Hematopoietic multipotent progenitor cell treated with erythropoietin and hydrocortisone succinate and interleukin-3 and kit ligand, for 17 days (in vitro differentiated cells): ENCODE data around the gene ARID4B.
"Not testable (repeated sequence)": the region's sequence is repeated elsewhere in the genome, so short reads cannot be mapped to it uniquely, and the experiment has no call there.

Experiments
- DNase-seq: peaks from one replicate; pipeline ENCODE4 v3.0.0-alpha.2; 2015; ENCODE audit warnings: low spot score

Gene ARID4B

GRCh38 chr1:235226933-235227332 is 101.0 kb downstream of the ARID4B start:
- no peak for DNase-seq

GRCh38 chr1:235225299-235225698 is 102.7 kb downstream of the ARID4B start:
- DNase-seq, result no peak

GRCh38 chr1:235221653-235222375 is 106.2 kb downstream of the ARID4B start:
- no peak for DNase-seq

GRCh38 chr1:235215453-235215852 is 112.5 kb downstream of the ARID4B start:
- no peak for DNase-seq

- DNase-seq, result not testable (repeated sequence)
These were observed 113.0 kb downstream of the ARID4B start for GRCh38 chr1:235214962-235215361.

GRCh38 chr1:235213752-235214151 is 114.2 kb downstream of the ARID4B start:
- no peak for DNase-seq

- no peak for DNase-seq
These were observed 116.5 kb downstream of the ARID4B start for GRCh38 chr1:235211517-235211916.

GRCh38 chr1:235207209-235207565 is 120.8 kb downstream of the ARID4B start:
- DNase-seq, result no peak

GRCh38 chr1:235206533-235207208 is 121.3 kb downstream of the ARID4B start:
- DNase-seq, result no peak

GRCh38 chr1:235205687-235206086 is 122.3 kb downstream of the ARID4B start:
- no peak for DNase-seq

GRCh38 chr1:235203428-235203827 is 124.6 kb downstream of the ARID4B start:
- DNase-seq, result no peak

- not testable (repeated sequence) for DNase-seq
These were observed 125.5 kb downstream of the ARID4B start for GRCh38 chr1:235202447-235202846.

GRCh38 chr1:235199441-235199840 is 128.5 kb downstream of the ARID4B start:
- no peak for DNase-seq

GRCh38 chr1:235190431-235190830 is 137.5 kb downstream of the ARID4B start:
- no peak for DNase-seq

GRCh38 chr1:235187316-235187715 is 140.7 kb downstream of the ARID4B start:
- no peak for DNase-seq

GRCh38 chr1:235181561-235182245 is 146.3 kb downstream of the ARID4B start:
- no peak for DNase-seq

GRCh38 chr1:235180916-235181460 is 147.0 kb downstream of the ARID4B start:
- no peak for DNase-seq

- DNase-seq, result no peak
These were observed 151.5 kb downstream of the ARID4B start for GRCh38 chr1:235176486-235176885.

- no peak for DNase-seq
These were observed 158.0 kb downstream of the ARID4B start for GRCh38 chr1:235169986-235170385.

- no peak for DNase-seq
These were observed 159.6 kb downstream of the ARID4B start for GRCh38 chr1:235168375-235168774.

- DNase-seq, result no peak
These were observed 166.2 kb downstream of the ARID4B start for GRCh38 chr1:235161685-235162327.

GRCh38 chr1:235160957-235161684 is 166.9 kb downstream of the ARID4B start, which contains the start of gene RBM34:
Gene RBM34, minus strand, starts transcription at chr1:235161250. Its CDS starts 24 bp downstream, at chr1:235161226.
- peak; percentile 93 for DNase-seq
